ENCODE data around the gene NOD2. TPM values are rescaled to one million over a fixed set of nuclear protein-coding genes. Genes with fewer than 3 reads are reported as not detected.

NOD2 gene
- total RNA-seq, 1 donor from 2014 or later = 0.63 TPM

- Mint-ChIP-seq H3K27ac (no peak overlapping the region), H3K9me3 (peaks cover 39% of the 10 kb centered on the region), H3K36me3 (peaks cover 39% of the 10 kb centered on the region), H3K4me3 (no peak overlapping the region), H3K4me1 (no peaks in the 10 kb centered on the region), H3K27me3 (ENCODE audit: low read depth) (no peaks in the 10 kb centered on the region)
- TF ChIP-seq CTCF (IDR thresholded peaks at IDR 0.05; ENCODE audit: unreplicated experiment) = no peak
- no peak for DNase-seq (ENCODE audit: low spot score in 2 of 2, unreplicated experiment in 2 of 2)
Measured at GRCh38 chr16:50771366-50771765, 78.0 kb downstream of the NOD2 start.

GRCh38 chr16:50774405-50774804, 81.0 kb downstream of the NOD2 start:
- H3K36me3 Mint-ChIP-seq = peaks cover 18% of the 10 kb centered on the region
- no peak overlapping the region for H3K27ac Mint-ChIP-seq
- H3K4me3 Mint-ChIP-seq = no peak overlapping the region
- no peak for TF ChIP-seq CTCF (IDR thresholded peaks at IDR 0.05; ENCODE audit: unreplicated experiment)
- no peaks in the 10 kb centered on the region for H3K4me1 Mint-ChIP-seq
- DNase-seq (ENCODE audit: low spot score in 2 of 2, unreplicated experiment in 2 of 2) = no peak
- no peaks in the 10 kb centered on the region for H3K27me3 Mint-ChIP-seq (ENCODE audit: low read depth)
- H3K9me3 Mint-ChIP-seq = peaks cover 20% of the 10 kb centered on the region

GRCh38 chr16:50774960-50775359, 81.6 kb downstream of the NOD2 start:
- TF ChIP-seq CTCF (IDR thresholded peaks at IDR 0.05; ENCODE audit: unreplicated experiment) = no peak
- peaks cover 19% of the 10 kb centered on the region for H3K36me3 Mint-ChIP-seq

GRCh38 chr16:50776037-50776436, 82.6 kb downstream of the NOD2 start:
- peaks cover 15% of the 10 kb centered on the region for H3K36me3 Mint-ChIP-seq
- no peak overlapping the region for H3K4me3 Mint-ChIP-seq
- H3K27ac Mint-ChIP-seq = no peak overlapping the region
- no peak for DNase-seq (ENCODE audit: low spot score in 2 of 2, unreplicated experiment in 2 of 2)
- H3K27me3 Mint-ChIP-seq (ENCODE audit: low read depth) = no peaks in the 10 kb centered on the region
- no peaks in the 10 kb centered on the region for H3K4me1 Mint-ChIP-seq
- H3K9me3 Mint-ChIP-seq = peaks cover 12% of the 10 kb centered on the region
- no peak for TF ChIP-seq CTCF (IDR thresholded peaks at IDR 0.05; ENCODE audit: unreplicated experiment)

More at GRCh38 chr16:50774960-50775359, 81.6 kb downstream of the NOD2 start:
- Mint-ChIP-seq H3K4me3 (no peak overlapping the region), H3K27ac (no peak overlapping the region), H3K4me1 (no peaks in the 10 kb centered on the region), H3K9me3 (peaks cover 16% of the 10 kb centered on the region), H3K27me3 (ENCODE audit: low read depth) (no peaks in the 10 kb centered on the region)
- DNase-seq (ENCODE audit: low spot score in 2 of 2, unreplicated experiment in 2 of 2) = no peak

GRCh38 chr16:50778284-50779163, 85.1 kb downstream of the NOD2 start:
- DNase-seq (ENCODE audit: low spot score in 2 of 2, unreplicated experiment in 2 of 2) = no peak
- no peak overlapping the region for H3K4me3 Mint-ChIP-seq
- H3K27ac Mint-ChIP-seq = no peak overlapping the region
- peaks cover 19% of the 10 kb centered on the region for H3K36me3 Mint-ChIP-seq
- no peaks in the 10 kb centered on the region for H3K4me1 Mint-ChIP-seq
- no peaks in the 10 kb centered on the region for H3K27me3 Mint-ChIP-seq (ENCODE audit: low read depth)
- TF ChIP-seq CTCF (IDR thresholded peaks at IDR 0.05; ENCODE audit: unreplicated experiment) = no peak
- H3K9me3 Mint-ChIP-seq = peaks cover 1% of the 10 kb centered on the region
